Liver (tissue), 9 donors: Measurements from ENCODE around the gene RNGTT. TPM values are rescaled to one million over a fixed set of nuclear protein-coding genes. Genes with fewer than 3 reads are reported as not detected.
A peak's percentile ranks its signal among the peaks of the same experiment; 100 is the strongest.

Source experiments
- DNase-seq: peaks from one replicate; pipeline ENCODE4 v3.0.0-alpha.2; 2017; ENCODE audit warnings: low spot score
- H3K27ac ChIP-seq, 2 donors: one replicate each; pipeline ENCODE4 v1.7.0; 2013; ENCODE audit warnings: inconsistent platforms in 2 of 2, low read length in 2 of 2, control low read depth in 1 of 2, low read depth in 1 of 2, mild to moderate bottlenecking in 1 of 2
- H3K27me3 ChIP-seq, 4 donors: one replicate each; pipeline versions ENCODE4 v1.6.1 to v1.7.0; 2013; ENCODE audit warnings: low read length in 3 of 4, inconsistent platforms in 1 of 4, mild to moderate bottlenecking in 1 of 4, moderate library complexity in 1 of 4; ENCODE audit not compliant: control insufficient read depth in 4 of 4, insufficient read depth in 4 of 4
- H3K36me3 ChIP-seq, 4 donors: one replicate each; pipeline versions ENCODE4 v1.6.1 to v1.7.0; 2013; ENCODE audit warnings: low read length in 3 of 4, mild to moderate bottlenecking in 3 of 4, low read depth in 1 of 4, moderate library complexity in 1 of 4; ENCODE audit not compliant: control insufficient read depth in 4 of 4, insufficient read depth in 3 of 4
- H3K4me1 ChIP-seq, 4 donors: one replicate each; pipeline versions ENCODE4 v1.6.1 to v1.7.0; 2013; ENCODE audit warnings: low read length in 3 of 4, mild to moderate bottlenecking in 3 of 4, moderate library complexity in 1 of 4; ENCODE audit not compliant: control insufficient read depth in 4 of 4, insufficient read depth in 4 of 4
- H3K4me3 ChIP-seq, 3 donors: one replicate each; pipeline versions ENCODE4 v1.6.1 to v1.7.0; 2013; ENCODE audit warnings: low read length in 3 of 3, control low read depth in 1 of 3, low read depth in 1 of 3, mild to moderate bottlenecking in 1 of 3
- H3K9ac ChIP-seq, 2 donors: one replicate each; pipeline ENCODE4 v1.7.0; 2013; ENCODE audit warnings: low read length in 2 of 2, mild to moderate bottlenecking in 2 of 2, moderate library complexity in 2 of 2, control low read depth in 1 of 2, low read depth in 1 of 2
- H3K9me3 ChIP-seq, 4 donors: one replicate each; pipeline versions ENCODE4 v1.6.1 to v1.7.0; 2013; ENCODE audit warnings: low read length in 3 of 4; ENCODE audit not compliant: control insufficient read depth in 4 of 4
- CTCF ChIP-seq: fragments of 150-350 bp; IDR thresholded peaks from 2 replicates; pipeline ENCODE4 v1.5.1; 2017; ENCODE audit warnings: improper control_type of control experiment, low read depth, low read length; ENCODE audit not compliant: missing input control
- EGR1 ChIP-seq, 2 donors: IDR thresholded peaks; 2 replicates each; pipeline ENCODE4 v1.6.1; 2016 to 2018; ENCODE audit warnings: antibody characterized with exemption in 2 of 2, low read depth in 2 of 2
- FOXA1 ChIP-seq: IDR thresholded peaks from 2 replicates; pipeline ENCODE4 v1.6.1; 2016; ENCODE audit warnings: antibody characterized with exemption
- FOXA2 ChIP-seq: IDR thresholded peaks from 2 replicates; pipeline ENCODE4 v1.6.1; 2016; ENCODE audit warnings: antibody characterized with exemption
- GABPA ChIP-seq, 2 donors: IDR thresholded peaks in 1 of 2; conservative IDR thresholded peaks in 1 of 2; 2 replicates each; pipeline ENCODE4 v1.6.1; 2016; ENCODE audit warnings: antibody characterized with exemption in 2 of 2, mild to moderate bottlenecking in 1 of 2, moderate library complexity in 1 of 2
- HNF4A ChIP-seq, 2 donors: conservative IDR thresholded peaks; 2 replicates each; pipeline ENCODE4 v1.6.1; 2016; ENCODE audit warnings: antibody characterized with exemption in 2 of 2, mild to moderate bottlenecking in 2 of 2
- HNF4G ChIP-seq: IDR thresholded peaks from 2 replicates; pipeline ENCODE4 v1.6.1; 2016; ENCODE audit warnings: antibody characterized with exemption
- JUND ChIP-seq, 2 donors: IDR thresholded peaks; 2 replicates each; pipeline ENCODE4 v1.6.1; 2016; ENCODE audit warnings: antibody characterized with exemption in 2 of 2
- NR2F2 ChIP-seq: IDR thresholded peaks from 2 replicates; pipeline ENCODE4 v1.6.1; 2016; ENCODE audit warnings: antibody characterized with exemption
- RAD21 ChIP-seq, 2 donors: IDR thresholded peaks; 2 replicates each; pipeline ENCODE4 v1.6.1; 2016; ENCODE audit warnings: antibody characterized with exemption in 2 of 2, mild to moderate bottlenecking in 2 of 2
- REST ChIP-seq: IDR thresholded peaks from 2 replicates; pipeline ENCODE4 v1.6.1; 2016; ENCODE audit warnings: antibody characterized with exemption, mild to moderate bottlenecking
- RXRA ChIP-seq, 2 donors: IDR thresholded peaks; 2 replicates each; pipeline ENCODE4 v1.6.1; 2017 to 2018; ENCODE audit warnings: antibody characterized with exemption in 2 of 2, mild to moderate bottlenecking in 1 of 2
- SP1 ChIP-seq: IDR thresholded peaks from 2 replicates; pipeline ENCODE4 v1.6.1; 2018; ENCODE audit warnings: antibody characterized with exemption, mild to moderate bottlenecking
- TAF1 ChIP-seq: conservative IDR thresholded peaks from 2 replicates; pipeline ENCODE4 v1.6.1; 2016; ENCODE audit warnings: antibody characterized with exemption, mild to moderate bottlenecking
- YY1 ChIP-seq: IDR thresholded peaks from 2 replicates; pipeline ENCODE4 v1.6.1; 2016; ENCODE audit warnings: antibody characterized with exemption, mild to moderate bottlenecking
- WGBS: extraction: QIAGEN DNeasy Blood & Tissue Kit; methylation state at CpG from one replicate; pipeline ENCODE4 v1.1.7; 2013; 5-methylcytosine and 5-hydroxymethylcytosine counted together
- polyA plus RNA-seq, 2 donors: library from polyadenylated mRNA; stranded (reverse) in 1 of 2; unstranded in 1 of 2; fragments of 200-250 nt in 1 of 2; fragments of >200 nt in 1 of 2; fragmentation: Nextera tagmentation in 1 of 2; extraction: Ambion mirVana in 1 of 2; gene quantifications; one replicate each; pipeline versions ENCODE4 v1.2.1 to v1.2.3, GENCODE V29; 2013 to 2015
- total RNA-seq, 2 donors: library from RNA; depleted of rRNA; stranded (reverse); fragments of >200 nt; gene quantifications; one replicate each; pipeline ENCODE4 v1.2.3, GENCODE V29; 2014
- TF ChIP-seq, protein P1 (sequence below): IDR thresholded peaks from 2 replicates; pipeline ENCODE4 v1.6.1; 2016; ENCODE audit warnings: antibody characterized with exemption
- TF ChIP-seq, protein P2 (sequence below): IDR thresholded peaks from 2 replicates; pipeline ENCODE4 v1.6.1; 2016; ENCODE audit warnings: antibody characterized with exemption
- TF ChIP-seq, protein P3 (sequence below): IDR thresholded peaks from 2 replicates; pipeline ENCODE4 v1.6.1; 2016; ENCODE audit warnings: antibody characterized with exemption
- donor health status: healthy.
- donor health status: healthy.
- donor health status: healthy.
- donor health status: healthy.
- donor health status: healthy.

RNGTT gene
- total and polyA plus RNA-seq, 4 donors, result 4.1 to 20.8 (median 7.2) TPM

DNA sequence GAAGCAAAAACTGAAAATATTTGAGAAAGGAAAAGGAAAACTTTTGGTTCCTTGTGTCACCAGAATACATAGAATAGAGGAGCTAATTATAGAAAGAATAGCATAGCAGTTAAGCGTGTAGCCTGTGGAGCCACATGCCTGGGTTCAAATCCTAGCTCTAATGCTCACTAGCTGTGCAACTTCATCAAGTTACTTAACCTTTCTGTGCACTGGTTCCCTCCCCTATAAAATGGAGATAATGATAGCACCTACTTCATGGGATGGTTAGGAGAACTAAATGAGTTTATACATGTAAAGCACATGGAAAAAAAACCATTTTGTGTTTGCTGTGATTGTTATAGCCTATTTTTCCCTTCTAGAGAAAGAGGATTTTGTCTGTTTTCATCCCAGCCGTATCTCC, 24.5 kb upstream of the RNGTT start:
- 48% methylated on average over 2 of the region's 2 CpGs for WGBS
- Histone ChIP-seq H3K27ac (no peak overlapping the region), H3K9me3 (no peaks in the 10 kb centered on the region), H3K4me1 (peaks cover 0 to 3% (median 0%) of the 10 kb centered on the region in 4 donors), H3K36me3 (no peaks in the 10 kb centered on the region), H3K27me3 (no peaks in the 10 kb centered on the region), H3K9ac (no peak overlapping the region), H3K4me3 (no peak overlapping the region)
- TF ChIP-seq JUND (IDR thresholded peaks at IDR 0.05), result no peak
- TF ChIP-seq HNF4A (conservative IDR thresholded peaks at IDR 0.05), result no peak
- no peak for TF ChIP-seq FOXA1
- no peak for TF ChIP-seq EGR1 (IDR thresholded peaks at IDR 0.05; ENCODE audit: low read depth in 2 of 2)
- TF ChIP-seq NR2F2, result no peak
- no peak for TF ChIP-seq YY1
- no peak for TF ChIP-seq HNF4G
- no peak for TF ChIP-seq CTCF
- TF ChIP-seq, protein P1, sequence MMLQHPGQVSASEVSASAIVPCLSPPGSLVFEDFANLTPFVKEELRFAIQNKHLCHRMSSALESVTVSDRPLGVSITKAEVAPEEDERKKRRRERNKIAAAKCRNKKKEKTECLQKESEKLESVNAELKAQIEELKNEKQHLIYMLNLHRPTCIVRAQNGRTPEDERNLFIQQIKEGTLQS, result no peak
- TF ChIP-seq, protein P2, sequence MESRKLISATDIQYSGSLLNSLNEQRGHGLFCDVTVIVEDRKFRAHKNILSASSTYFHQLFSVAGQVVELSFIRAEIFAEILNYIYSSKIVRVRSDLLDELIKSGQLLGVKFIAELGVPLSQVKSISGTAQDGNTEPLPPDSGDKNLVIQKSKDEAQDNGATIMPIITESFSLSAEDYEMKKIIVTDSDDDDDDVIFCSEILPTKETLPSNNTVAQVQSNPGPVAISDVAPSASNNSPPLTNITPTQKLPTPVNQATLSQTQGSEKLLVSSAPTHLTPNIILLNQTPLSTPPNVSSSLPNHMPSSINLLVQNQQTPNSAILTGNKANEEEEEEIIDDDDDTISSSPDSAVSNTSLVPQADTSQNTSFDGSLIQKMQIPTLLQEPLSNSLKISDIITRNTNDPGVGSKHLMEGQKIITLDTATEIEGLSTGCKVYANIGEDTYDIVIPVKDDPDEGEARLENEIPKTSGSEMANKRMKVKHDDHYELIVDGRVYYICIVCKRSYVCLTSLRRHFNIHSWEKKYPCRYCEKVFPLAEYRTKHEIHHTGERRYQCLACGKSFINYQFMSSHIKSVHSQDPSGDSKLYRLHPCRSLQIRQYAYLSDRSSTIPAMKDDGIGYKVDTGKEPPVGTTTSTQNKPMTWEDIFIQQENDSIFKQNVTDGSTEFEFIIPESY, result no peak
- TF ChIP-seq GABPA (IDR thresholded peaks at IDR 0.05 in 1 of 2, conservative IDR thresholded peaks at IDR 0.05 in 1 of 2), result no peak
- TF ChIP-seq REST, result no peak
- TF ChIP-seq TAF1, result no peak
- TF ChIP-seq, protein P3, sequence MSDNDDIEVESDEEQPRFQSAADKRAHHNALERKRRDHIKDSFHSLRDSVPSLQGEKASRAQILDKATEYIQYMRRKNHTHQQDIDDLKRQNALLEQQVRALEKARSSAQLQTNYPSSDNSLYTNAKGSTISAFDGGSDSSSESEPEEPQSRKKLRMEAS, result no peak
- TF ChIP-seq FOXA2, result no peak
- TF ChIP-seq RXRA (IDR thresholded peaks at IDR 0.05), result no peak
- no peak for TF ChIP-seq SP1
- no peak for TF ChIP-seq RAD21 (IDR thresholded peaks at IDR 0.05)
- DNase-seq, result no peak

DNA sequence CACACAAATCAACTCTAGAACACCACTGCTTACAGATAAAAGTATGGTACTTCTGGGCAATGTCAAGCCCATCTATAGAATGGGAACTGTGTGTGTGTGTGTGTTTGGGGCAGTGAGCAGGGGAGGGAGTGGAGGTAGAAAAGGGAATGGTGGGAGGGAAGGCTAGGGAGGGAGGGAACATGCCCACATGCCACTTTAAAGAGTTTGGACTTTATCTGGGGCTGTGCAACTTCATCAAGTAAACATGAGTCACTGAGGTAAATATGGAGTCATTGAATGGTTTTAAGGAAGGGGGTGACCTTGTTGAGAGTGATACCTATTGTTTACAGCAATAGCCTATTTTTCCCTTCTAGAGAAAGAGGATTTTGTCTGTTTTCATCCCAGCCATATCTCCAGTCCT, 22.5 kb upstream of the RNGTT start:
- no peaks in the 10 kb centered on the region for H3K36me3 ChIP-seq
- no peaks in the 10 kb centered on the region for H3K27me3 ChIP-seq
- no peak for DNase-seq
- no peak overlapping the region for H3K27ac ChIP-seq
- H3K4me1 ChIP-seq, result peaks cover 0 to 6% (median 0%) of the 10 kb centered on the region in 4 donors
- no peak overlapping the region for H3K4me3 ChIP-seq
- no peaks in the 10 kb centered on the region for H3K9me3 ChIP-seq
- TF ChIP-seq HNF4A (conservative IDR thresholded peaks at IDR 0.05), result peak in 1 of 2 donors; percentile 53
- TF ChIP-seq FOXA2, result peak; percentile 39
- TF ChIP-seq RXRA (IDR thresholded peaks at IDR 0.05), result peak in 1 of 2 donors; percentile 13
- no peak for TF ChIP-seq YY1
- TF ChIP-seq, protein P2, result no peak
- TF ChIP-seq JUND (IDR thresholded peaks at IDR 0.05), result peak in 1 of 2 donors; percentile 56
- H3K9ac ChIP-seq, result no peak overlapping the region
